Stimulated activated CD8-positive, alpha-beta memory T cell treated with anti-CD3 and anti-CD28 coated beads, Interleukin-15, amount 100 ng/mL, for 48 hours (primary cell): ENCODE measurements around the gene CD69.

Source experiments
- DNase-seq, 2 donors: peaks; one replicate each; pipeline ENCODE4 v3.0.0-alpha.2; 2020; ENCODE audit warnings: low read depth in 2 of 2

The CD69 gene

DNA sequence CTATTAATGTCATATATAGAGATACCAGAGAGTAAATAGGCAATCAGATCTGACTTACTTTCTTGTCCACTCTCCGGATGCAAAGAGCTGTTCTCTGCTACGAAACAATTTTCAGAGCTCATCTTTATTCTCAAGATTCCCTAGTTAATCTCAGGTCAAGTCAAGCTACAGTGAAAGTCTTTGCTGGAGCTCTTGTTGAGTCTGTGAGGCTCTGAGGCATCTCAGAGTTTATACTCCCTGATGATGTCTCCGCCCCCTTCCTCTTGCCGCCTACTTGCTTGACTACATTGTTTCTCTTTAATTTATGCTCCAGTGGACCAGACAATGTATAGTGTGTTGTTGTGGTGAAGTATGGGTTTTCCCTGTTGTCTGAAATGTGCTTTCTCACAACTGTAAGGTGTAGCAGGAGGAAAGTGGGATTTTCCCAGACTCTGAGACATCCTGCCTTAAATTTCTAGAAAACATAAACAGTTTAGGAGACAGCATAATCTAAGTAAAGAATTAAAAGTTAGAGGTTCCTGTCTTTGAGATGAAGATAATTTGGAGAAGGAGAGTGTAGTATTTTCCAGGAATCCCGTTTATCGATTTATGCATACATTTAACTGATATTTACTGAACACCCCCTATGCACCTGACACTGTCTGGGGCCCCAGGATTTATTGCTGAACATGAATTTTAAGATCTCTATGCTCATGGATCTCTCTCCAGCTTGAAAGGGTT, at the start of gene CD69:
Gene CD69, minus strand, starts transcription at position 203 of the 720 bp plus-strand sequence. Its CDS starts 81 bp downstream, at position 122.
- DNase-seq: peak; percentile 60 to 69

DNA sequence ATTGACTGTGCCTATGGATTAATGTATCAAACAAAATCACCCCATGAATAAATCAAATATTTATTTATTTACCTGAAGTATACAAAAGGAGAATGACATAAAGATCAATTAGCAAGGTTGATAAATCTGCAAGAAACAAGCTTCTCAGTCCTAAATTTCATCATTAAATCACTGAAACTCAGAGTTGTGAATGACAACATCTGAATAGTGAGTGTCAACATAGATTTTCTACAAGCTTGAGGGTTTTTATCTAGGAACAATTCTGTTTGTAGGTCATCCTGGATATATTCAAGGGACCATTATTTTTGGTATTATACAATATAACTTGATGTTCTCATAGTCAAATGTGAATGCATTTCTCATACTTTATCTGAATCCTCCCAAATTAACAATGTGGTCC, 49.2 kb upstream of the CD69 start:
- no peak for DNase-seq

DNA sequence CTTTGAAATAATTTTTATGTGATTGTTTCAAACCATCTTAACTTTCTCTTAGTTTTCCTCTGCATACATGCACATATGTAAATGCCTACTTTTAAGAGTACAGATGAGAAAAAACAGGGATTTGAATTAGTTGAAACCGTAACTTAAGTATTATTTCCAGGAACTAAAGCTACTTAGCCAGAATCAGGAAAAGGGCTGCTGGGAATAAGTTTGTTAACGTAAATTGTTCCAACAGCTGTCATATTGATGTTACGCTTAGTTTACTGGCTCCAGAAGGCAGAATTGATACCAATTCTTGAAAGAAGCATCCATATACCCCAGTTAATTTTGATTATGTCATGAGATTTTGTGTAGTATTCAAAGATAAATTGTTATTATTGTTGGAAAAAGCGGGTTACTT, 48.6 kb upstream of the CD69 start:
- no peak for DNase-seq

DNA sequence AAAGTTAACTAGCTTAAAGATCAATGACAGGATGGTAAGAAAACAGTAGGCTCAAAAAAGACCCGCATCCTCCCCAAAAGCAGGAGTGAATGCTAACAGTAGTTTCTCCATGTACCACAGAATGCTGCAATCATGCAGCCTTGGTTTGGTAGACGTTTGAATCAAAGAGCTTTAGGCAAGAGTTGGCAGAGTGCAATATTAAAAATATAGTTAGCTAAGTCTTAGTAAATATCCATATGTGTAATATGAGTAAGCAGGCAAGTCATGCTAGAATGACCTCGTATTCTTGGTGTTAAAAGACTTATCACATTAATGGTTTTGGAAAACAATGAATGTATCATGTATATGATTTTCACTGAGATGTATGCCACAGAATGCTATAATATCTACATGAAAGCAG, 47.8 kb upstream of the CD69 start:
- DNase-seq: no peak

DNA sequence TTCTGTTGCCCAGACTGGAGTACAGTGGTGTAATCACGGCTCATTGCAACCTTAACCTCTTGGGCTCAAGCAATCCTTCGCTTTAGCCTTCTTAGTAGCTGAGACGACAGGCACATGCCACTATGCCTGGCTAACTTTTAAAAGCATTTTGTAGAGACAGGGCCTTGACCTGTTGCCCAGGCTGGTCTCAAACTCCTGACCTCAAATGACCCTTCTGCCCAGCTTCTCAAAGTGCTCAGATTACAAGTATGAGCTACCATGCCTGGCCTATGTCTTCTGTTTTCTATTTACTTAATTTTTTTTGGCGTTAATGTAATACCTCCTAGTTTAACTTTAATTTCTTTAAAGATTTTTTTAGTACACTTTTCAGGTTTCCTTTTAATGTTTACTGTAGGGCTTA, 46.0 kb upstream of the CD69 start:
- DNase-seq: no peak

DNA sequence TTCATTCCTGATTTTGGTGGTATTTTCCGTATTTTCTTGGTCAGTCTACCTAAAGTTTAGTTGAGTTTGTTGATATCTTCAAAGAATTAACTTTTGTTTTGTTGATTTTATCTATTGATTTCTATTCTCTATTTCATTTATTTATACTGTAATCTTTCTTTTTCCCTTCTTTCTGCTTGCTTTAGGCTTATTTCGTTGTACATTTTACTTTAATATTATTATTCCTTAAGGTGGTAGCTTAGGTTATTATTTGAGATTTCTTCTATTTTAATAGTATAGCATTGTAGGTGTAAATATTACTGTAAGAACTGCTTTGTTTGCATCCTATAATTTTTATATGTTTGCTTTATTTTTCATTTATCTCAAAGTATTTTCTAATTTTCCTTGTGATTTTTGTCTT, 45.2 kb upstream of the CD69 start:
- no peak for DNase-seq

DNA sequence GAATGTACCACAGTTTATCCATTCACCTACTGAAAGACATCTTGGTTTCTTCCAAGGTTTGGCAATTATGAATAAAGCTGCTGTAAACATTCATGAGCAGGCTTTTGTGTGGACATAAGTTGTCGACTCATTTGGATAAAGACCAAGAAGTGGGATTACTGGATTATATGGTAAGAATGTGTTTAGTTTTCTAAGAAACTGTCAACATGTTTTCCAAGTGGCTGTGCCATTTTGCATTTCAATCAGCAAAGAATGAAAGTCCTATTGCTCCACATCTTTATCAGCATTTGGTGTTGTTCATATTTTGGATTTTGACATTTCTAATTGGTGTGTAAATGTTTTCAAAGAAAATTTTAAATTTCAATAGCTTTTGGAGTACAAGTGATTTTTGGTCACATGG, 39.3 kb upstream of the CD69 start:
- DNase-seq: no peak

DNA sequence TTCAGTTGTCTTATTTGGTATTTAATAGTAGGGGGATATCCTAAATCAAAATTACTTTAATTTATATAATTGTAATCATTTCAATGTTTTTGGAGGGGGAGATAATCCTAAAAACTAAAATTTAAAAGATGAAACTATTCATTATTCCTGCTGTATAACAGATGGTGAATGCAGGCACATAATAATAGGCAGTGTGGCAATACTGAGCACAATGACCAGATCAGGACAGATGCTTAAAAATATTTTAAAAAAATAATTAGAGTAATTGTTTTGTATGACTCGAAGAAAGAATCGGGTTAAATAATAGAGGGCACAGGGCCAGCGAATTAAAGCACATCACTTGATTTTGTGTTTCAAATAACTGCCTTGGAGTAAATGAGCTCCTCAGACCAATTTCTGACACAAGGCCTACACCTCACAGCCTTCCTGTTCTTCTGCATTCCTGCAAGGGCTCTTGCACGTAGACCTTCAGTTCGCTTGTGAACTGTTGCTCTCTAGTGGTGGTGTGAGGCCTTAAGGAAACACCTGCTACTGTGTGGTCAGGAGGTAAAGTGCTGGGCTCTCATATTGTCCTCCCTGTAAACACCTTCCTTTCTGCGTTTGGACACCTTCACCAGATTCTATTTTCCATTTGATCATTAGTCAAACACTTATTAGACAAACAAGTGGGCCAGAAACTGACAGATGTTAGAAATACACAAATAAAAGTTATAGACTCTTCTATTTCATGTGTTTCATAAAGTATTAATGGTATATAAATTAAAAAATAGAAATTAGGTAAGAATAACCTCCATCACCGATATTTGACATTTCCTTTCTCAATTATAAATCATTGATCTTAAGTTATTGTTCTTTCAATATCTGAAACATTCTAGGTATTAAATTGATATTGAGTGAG, 37.3 kb upstream of the CD69 start:
- peak; percentile 47 to 50 for DNase-seq

DNA sequence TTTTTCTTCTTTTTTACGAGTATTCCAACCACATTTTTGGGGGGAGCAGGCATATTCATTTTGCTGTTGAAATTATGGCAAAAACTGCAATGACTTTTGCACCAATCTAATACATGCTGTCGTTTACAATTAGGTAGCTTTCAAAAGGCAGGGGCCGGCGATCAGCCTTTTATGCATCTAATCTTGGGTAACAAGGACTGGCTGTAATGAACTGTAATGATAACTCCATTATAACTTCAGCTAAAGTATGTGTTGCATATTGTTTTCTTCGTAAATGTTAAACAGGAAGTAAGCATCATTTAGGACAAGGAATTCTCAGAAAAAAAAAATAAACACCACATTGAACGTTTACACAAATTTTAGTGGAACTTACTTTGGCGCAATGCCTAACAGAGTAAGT, 36.3 kb upstream of the CD69 start:
- DNase-seq: no peak

DNA sequence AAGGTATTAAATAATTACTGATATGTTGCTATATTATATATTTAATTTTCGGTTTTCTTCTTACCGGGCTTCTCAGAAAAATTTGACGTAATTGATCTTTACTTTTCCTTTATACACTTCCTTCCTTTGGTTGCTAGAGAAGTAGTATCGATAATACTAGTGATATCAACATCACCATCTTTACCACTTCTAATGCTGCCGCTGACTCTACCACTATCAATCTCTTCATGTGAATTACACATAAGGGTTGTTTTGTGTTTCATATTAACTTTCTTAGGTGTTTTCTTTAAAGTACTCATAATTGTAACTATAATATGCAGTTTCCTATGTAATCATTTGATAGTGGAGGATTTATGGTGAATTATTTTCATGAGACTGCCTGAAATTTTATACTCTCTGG, 35.6 kb upstream of the CD69 start:
- no peak for DNase-seq

DNA sequence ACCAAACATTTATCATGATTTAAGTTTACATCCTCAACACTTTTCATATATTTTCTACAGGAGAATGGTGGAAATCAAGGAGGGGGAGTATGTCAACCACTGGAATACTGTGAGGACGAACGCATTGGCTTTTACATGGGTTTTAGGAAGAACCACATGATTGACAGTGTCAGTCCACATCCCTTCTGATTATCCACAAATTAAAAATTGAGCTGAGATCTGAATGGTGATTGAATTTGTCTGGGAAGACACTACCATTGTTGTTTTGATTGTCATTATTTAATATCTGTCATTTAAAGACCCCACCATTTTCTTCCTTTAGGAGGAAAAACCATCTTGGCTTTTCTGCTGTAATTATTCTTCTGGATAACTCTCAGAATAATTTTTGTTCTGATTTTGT, 35.2 kb upstream of the CD69 start:
- DNase-seq: no peak

DNA sequence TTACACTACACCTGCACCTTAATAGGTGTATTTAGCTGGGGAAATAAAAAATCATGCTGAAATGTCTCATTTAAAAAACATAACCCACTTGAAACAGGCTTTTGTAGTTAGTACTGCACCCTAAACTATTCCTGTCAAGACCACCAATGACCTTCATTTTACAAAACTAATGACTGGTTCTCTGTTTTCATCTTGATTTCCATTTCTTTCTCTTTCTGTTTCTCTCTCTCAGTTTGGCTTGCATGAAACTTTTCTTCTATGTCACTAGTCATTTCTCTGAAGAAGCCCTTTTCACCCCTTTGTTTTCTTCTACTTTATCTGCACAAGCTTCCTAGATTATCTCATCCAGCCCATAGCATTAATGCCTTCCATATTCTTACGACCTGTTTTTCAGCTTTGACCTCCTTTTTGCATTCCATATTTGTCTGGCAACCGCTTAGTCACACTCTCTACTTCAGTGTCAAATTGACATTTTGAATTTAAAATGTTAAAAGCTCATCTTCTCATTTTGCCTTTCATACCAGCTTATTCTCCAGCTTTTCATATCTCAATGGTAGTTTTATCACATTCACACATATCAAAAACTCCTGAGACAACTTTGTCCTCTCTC, 33.9 kb upstream of the CD69 start:
- no peak for DNase-seq

DNA sequence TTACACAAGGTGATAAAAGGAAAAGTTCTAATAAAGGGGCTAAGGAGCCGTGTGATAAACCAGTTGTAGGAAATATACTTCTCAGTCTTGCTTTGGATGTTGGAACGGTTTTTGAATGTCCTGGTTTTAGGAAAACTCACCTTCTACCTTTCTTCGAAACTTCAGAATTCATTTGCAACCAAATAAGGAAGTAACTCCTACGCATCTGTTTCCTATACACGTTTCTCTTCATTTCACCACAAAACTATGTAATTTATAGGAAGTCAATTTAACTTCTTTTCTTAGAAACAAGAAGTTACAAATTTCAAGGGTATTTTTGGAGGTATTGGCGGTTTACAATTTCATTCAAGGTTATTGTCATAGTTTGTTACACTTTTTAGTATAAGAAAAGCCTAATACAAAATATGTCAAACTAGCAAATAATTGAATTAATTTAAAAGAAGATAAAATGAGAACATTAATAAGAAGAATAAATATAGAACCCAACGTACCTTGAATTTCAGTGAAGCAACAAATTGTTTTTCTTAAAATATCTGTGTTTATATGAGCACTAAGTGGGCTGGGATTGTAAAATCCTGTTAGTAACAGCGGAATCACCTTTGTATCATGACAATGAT, 33.2 kb upstream of the CD69 start:
- no peak for DNase-seq

DNA sequence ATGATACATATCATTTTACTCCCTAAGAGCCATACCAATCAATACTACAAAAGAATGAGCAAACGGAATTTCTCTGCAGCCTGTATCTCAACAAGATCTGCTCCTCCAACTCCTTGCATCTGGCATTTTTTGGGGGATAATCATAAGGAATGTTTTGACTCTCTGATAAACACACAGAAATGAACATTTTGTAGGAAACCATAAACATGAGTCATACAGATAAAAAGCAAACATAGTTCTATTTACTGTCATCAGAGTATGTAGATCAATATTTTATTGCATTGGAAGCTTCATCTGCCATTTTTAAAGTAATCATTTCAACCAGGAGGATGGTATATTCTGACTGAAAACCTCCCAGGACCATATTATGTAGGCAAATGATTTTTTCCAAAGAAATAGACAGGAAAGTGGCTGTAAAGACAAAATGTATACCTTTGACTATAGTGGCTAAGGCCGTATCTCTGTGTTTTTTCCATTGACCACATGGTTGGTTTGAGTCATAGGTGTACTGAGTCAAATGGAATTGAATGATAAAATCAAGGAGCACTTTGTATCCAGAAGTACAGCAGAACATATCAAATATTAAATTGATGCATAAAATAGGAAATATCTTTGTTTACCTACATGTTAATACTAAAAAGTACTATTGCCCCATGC, 32.4 kb upstream of the CD69 start:
- no peak for DNase-seq

DNA sequence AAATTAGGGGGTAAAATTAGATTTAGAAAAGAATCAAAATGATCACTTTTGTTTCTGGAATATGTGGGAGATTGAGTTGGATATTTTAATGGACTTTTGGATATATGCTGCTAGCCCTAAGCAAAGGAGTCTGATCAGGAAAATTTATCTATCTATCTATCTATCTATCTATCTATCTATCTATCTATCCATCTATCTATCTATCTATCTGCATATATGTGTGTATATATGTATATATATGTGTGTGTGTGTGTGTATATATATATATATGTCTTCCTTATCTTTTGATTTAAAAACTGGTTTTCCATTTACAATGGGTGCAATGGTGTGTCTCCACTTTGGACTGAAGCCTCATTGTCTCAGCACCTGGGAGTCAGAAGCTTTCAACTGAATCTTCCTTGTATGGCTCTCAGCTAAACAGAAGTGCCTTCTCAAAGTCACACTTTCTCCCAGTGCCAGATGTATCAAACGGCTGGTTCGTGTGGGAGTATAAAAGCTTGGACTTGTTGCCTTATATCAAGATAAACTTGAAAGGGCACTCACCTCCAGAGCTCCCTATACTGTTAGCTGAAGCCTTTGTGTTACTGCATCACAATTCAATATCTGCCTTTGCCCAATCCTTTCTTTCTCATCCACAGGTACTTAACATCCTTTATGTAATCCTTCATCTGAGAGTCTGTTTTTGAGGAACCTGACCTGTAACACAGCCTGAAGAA, 31.6 kb upstream of the CD69 start:
- no peak for DNase-seq

DNA sequence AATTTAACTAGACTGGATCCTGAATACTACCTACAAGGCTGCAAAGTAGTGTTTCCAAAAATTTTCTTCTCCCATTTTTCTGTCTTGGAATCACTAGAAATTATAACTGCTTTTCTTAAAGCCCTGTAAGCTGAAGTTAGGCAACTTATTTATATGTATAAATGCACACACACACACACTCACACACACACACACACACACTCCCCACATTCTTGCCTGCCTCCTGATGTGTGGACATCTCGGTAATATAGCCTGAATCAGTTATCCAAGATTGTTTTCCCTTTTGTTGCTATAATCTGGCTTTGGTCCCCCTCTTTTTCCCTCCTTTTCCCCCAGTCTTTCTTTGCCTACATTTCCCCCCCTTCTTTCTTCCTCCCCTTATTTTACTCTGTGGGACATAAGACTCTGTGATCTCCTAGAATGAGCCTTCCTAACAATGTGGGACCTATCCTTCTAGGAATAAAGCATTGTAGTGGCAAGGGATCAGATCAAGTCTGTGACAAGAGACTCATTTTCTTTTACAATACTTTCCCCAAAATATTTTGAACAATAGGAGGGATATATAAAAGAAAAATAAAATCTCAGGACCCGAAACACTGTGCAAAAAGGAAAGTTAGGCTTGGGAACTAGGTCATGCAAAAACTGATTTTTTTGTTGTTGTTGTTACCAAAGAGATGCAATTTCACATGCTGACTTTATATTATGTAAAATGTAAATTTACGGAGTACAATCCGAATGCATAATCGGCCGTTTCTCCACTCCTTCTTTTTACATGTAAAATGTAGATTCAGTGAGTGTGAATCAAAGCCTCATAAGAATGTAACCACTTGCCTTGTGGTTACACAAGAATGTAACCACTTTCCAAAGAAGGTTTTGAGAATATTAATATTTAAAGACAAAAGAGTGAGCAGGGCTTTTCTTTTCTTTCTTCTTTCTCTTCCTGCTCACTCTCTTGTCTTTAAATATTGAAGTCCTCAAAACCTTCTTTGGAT, 26.3 kb upstream of the CD69 start:
- DNase-seq: no peak

DNA sequence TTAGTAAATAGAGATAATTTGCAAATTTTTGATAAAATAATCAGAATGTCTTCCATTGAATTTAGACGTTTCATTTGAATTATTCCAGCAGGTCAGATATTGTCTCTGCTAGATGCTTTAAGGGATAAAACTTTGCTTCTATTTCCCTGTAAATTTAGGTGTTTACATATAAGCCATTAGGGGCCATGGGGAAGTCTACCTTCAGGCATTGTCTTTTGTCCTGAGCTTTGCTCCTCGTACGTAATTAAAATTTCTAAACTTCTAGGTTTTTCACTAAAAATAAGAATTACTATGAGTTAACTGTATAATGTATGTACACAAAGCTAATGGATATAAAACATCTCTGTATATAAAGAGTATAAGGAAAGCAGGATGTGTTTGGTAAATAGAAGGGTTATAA, 24.1 kb upstream of the CD69 start:
- DNase-seq: no peak

DNA sequence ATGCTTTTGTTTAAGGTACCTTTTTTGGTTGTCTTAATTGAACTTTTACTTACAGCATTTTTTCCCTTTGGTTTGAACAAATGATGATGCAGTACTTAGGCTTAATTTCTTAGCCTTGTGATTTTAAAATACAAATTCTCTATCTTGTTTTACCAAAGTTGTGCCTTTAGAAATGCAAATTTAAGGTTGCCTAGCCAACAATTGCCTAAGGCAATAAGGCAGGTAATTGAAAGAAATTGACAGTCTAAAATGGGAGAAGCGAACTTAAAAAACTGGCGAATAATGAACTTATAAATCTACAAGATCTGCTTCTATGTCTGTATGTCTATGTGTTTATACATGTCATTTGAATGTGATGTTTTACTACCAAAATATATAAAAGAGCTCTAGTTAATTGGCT, 23.6 kb upstream of the CD69 start:
- DNase-seq: no peak

DNA sequence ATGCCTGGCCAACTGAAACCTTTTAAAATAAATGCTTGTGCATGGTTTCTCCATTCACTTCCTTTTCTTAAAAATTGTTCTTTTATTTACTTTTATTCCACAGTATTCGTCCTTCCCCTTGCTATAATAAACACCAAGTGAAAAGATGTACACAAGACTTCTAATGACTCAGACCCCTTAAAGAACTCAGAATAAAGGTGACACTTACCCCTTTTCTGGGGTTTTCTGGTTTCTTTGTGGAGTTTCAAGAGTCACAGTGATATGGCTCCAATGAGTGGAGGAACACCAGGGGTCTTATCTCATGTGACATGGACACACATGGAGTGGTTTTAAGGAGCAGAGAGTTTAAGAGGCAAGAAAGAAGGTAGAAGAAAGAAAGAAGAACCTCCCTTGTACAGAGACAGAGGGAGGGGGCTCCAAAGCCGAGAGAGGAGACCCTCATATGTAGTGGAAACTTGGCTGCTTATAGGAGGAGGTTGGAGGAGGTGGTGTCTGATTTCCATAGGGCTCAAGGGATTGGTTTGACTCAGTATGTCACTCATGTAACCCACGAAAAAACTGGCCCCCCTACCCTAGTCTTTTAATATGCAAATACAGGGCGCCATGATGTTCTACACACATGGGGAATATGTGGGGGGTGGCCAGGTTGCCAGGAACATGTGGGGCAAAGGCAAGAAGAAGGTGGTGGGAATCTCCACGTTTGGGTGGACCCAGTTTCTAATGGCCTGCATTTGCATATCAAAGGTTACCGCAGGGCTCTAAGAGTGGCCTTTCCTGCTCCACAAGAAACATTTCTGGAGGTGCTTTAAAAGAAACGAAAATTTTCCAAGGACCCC, 22.1 kb upstream of the CD69 start:
- DNase-seq: no peak
